Memory B cell (primary cell): ENCODE data around the gene SUPT4H1.
A peak's percentile ranks its signal among the peaks of the same experiment; 100 is the strongest.

ENCODE experiments used
- ATAC-seq: fragments of 150-1000 bp; cut with Tn5 transposase; 2 replicates; pipeline ENCODE4 v1.10.0; 2021; ENCODE audit warnings: low read depth, mild to moderate bottlenecking, moderate library complexity
- DNase-seq, 2 donors: peaks; one replicate each; pipeline ENCODE4 v3.0.0; 2022; ENCODE audit warnings: low spot score in 2 of 2
- H3K27ac Mint-ChIP-seq: one replicate; pipeline ENCODE4 v1.8.0; 2022; ENCODE audit warnings: mild to moderate bottlenecking, moderate library complexity, mixed read lengths
- H3K27me3 Mint-ChIP-seq: one replicate; pipeline ENCODE4 v1.8.0; 2022; ENCODE audit warnings: mixed read lengths
- H3K36me3 Mint-ChIP-seq: one replicate; pipeline ENCODE4 v1.8.0; 2022; ENCODE audit warnings: mild to moderate bottlenecking, mixed read lengths
- H3K4me1 Mint-ChIP-seq: one replicate; pipeline ENCODE4 v1.8.0; 2022; ENCODE audit warnings: mixed read lengths
- H3K4me3 Mint-ChIP-seq: one replicate; pipeline ENCODE4 v1.8.0; 2022; ENCODE audit warnings: mild to moderate bottlenecking, moderate library complexity, mixed read lengths
- H3K9me3 Mint-ChIP-seq: one replicate; pipeline ENCODE4 v1.8.0; 2022; ENCODE audit warnings: mixed read lengths

SUPT4H1 gene

GRCh38 chr17:58310511-58311428, 41.2 kb downstream of the SUPT4H1 start:
- Mint-ChIP-seq H3K4me1 (peaks cover 3% of the 10 kb centered on the region), H3K36me3 (peaks cover 2% of the 10 kb centered on the region), H3K27me3 (no peaks in the 10 kb centered on the region), H3K4me3 (no peak overlapping the region), H3K27ac (no peak overlapping the region), H3K9me3 (no peaks in the 10 kb centered on the region)
- DNase-seq = no peak
- ATAC-seq = no peak

- H3K4me3 Mint-ChIP-seq = no peak overlapping the region
- no peak for ATAC-seq
- no peaks in the 10 kb centered on the region for H3K27me3 Mint-ChIP-seq
- peaks cover 3% of the 10 kb centered on the region for H3K4me1 Mint-ChIP-seq
- no peak for DNase-seq
- H3K27ac Mint-ChIP-seq = no peak overlapping the region
- peaks cover 2% of the 10 kb centered on the region for H3K36me3 Mint-ChIP-seq
- no peaks in the 10 kb centered on the region for H3K9me3 Mint-ChIP-seq
Observed at GRCh38 chr17:58309918-58310259, 42.1 kb downstream of the SUPT4H1 start.

- no peak overlapping the region for H3K27ac Mint-ChIP-seq
- DNase-seq = no peak
- peaks cover 2% of the 10 kb centered on the region for H3K36me3 Mint-ChIP-seq
- peaks cover 3% of the 10 kb centered on the region for H3K4me1 Mint-ChIP-seq
- no peak overlapping the region for H3K4me3 Mint-ChIP-seq
- no peak for ATAC-seq
- H3K9me3 Mint-ChIP-seq = no peaks in the 10 kb centered on the region
- H3K27me3 Mint-ChIP-seq = no peaks in the 10 kb centered on the region
Observed at GRCh38 chr17:58308985-58309917, 42.8 kb downstream of the SUPT4H1 start.

GRCh38 chr17:58308173-58308984, 43.6 kb downstream of the SUPT4H1 start:
- peak; percentile 13 for ATAC-seq
- H3K4me1 Mint-ChIP-seq = peaks cover 7% of the 10 kb centered on the region
- H3K9me3 Mint-ChIP-seq = no peaks in the 10 kb centered on the region
- peaks cover 2% of the 10 kb centered on the region for H3K36me3 Mint-ChIP-seq
- DNase-seq = no peak
- H3K4me3 Mint-ChIP-seq = no peak overlapping the region
- no peak overlapping the region for H3K27ac Mint-ChIP-seq
- H3K27me3 Mint-ChIP-seq = no peaks in the 10 kb centered on the region

- no peak for ATAC-seq
- H3K27ac Mint-ChIP-seq = no peak overlapping the region
- no peak overlapping the region for H3K4me3 Mint-ChIP-seq
- peaks cover 9% of the 10 kb centered on the region for H3K4me1 Mint-ChIP-seq
- H3K36me3 Mint-ChIP-seq = peaks cover 2% of the 10 kb centered on the region
- H3K9me3 Mint-ChIP-seq = no peaks in the 10 kb centered on the region
- H3K27me3 Mint-ChIP-seq = no peaks in the 10 kb centered on the region
- no peak for DNase-seq
Observed at GRCh38 chr17:58307468-58308172, 44.4 kb downstream of the SUPT4H1 start.

- Mint-ChIP-seq H3K27me3 (no peaks in the 10 kb centered on the region), H3K36me3 (peaks cover 2% of the 10 kb centered on the region), H3K9me3 (no peaks in the 10 kb centered on the region), H3K4me3 (no peak overlapping the region), H3K27ac (no peak overlapping the region), H3K4me1 (peaks cover 12% of the 10 kb centered on the region)
- no peak for ATAC-seq
- no peak for DNase-seq
Observed at GRCh38 chr17:58306131-58306951, 45.7 kb downstream of the SUPT4H1 start.

- Mint-ChIP-seq H3K27ac (no peak overlapping the region), H3K9me3 (no peaks in the 10 kb centered on the region), H3K27me3 (no peaks in the 10 kb centered on the region), H3K4me3 (no peak overlapping the region), H3K36me3 (peaks cover 2% of the 10 kb centered on the region), H3K4me1 (peaks cover 12% of the 10 kb centered on the region)
- DNase-seq = no peak
- no peak for ATAC-seq
Observed at GRCh38 chr17:58305626-58306025, 46.4 kb downstream of the SUPT4H1 start.

GRCh38 chr17:58304750-58305486, 47.1 kb downstream of the SUPT4H1 start:
- DNase-seq (no peak), ATAC-seq (no peak)
- no peaks in the 10 kb centered on the region for H3K9me3 Mint-ChIP-seq
- H3K27ac Mint-ChIP-seq = no peak overlapping the region
- H3K27me3 Mint-ChIP-seq = no peaks in the 10 kb centered on the region
- peaks cover 2% of the 10 kb centered on the region for H3K36me3 Mint-ChIP-seq
- peaks cover 10% of the 10 kb centered on the region for H3K4me1 Mint-ChIP-seq
- H3K4me3 Mint-ChIP-seq = no peak overlapping the region

GRCh38 chr17:58303971-58304749, 47.8 kb downstream of the SUPT4H1 start:
- H3K4me1 Mint-ChIP-seq = peaks cover 9% of the 10 kb centered on the region
- H3K36me3 Mint-ChIP-seq = peaks cover 2% of the 10 kb centered on the region
- peak; percentile 53 to 56 for DNase-seq
- no peaks in the 10 kb centered on the region for H3K9me3 Mint-ChIP-seq
- peak; percentile 85 for ATAC-seq
- H3K4me3 Mint-ChIP-seq = no peak overlapping the region
- H3K27me3 Mint-ChIP-seq = no peaks in the 10 kb centered on the region
- no peak overlapping the region for H3K27ac Mint-ChIP-seq

- Mint-ChIP-seq H3K27me3 (no peaks in the 10 kb centered on the region), H3K36me3 (peaks cover under 1% of the 10 kb centered on the region), H3K9me3 (no peaks in the 10 kb centered on the region), H3K4me3 (no peak overlapping the region), H3K27ac (no peak overlapping the region), H3K4me1 (peaks cover 9% of the 10 kb centered on the region)
- DNase-seq = no peak
- ATAC-seq = no peak
Observed at GRCh38 chr17:58302919-58303585, 48.9 kb downstream of the SUPT4H1 start.

- H3K36me3 Mint-ChIP-seq = no peaks in the 10 kb centered on the region
- no peak overlapping the region for H3K27ac Mint-ChIP-seq
- H3K4me1 Mint-ChIP-seq = peaks cover 9% of the 10 kb centered on the region
- ATAC-seq = peak; percentile 26
- H3K27me3 Mint-ChIP-seq = no peaks in the 10 kb centered on the region
- no peak overlapping the region for H3K4me3 Mint-ChIP-seq
- DNase-seq = no peak
- no peaks in the 10 kb centered on the region for H3K9me3 Mint-ChIP-seq
Observed at GRCh38 chr17:58302171-58302918, 49.7 kb downstream of the SUPT4H1 start.
